GM21528 (cell line): ENCODE results near the gene NTRK2.

Experiments
- ATAC-seq: cut with Tn5 transposase; IDR thresholded peaks from one replicate; pipeline ENCODE4 v1.9.1; 2021; ENCODE audit warnings: mild to moderate bottlenecking, moderate library complexity; ENCODE audit not compliant: unreplicated experiment, low FRiP score

The NTRK2 gene

DNA sequence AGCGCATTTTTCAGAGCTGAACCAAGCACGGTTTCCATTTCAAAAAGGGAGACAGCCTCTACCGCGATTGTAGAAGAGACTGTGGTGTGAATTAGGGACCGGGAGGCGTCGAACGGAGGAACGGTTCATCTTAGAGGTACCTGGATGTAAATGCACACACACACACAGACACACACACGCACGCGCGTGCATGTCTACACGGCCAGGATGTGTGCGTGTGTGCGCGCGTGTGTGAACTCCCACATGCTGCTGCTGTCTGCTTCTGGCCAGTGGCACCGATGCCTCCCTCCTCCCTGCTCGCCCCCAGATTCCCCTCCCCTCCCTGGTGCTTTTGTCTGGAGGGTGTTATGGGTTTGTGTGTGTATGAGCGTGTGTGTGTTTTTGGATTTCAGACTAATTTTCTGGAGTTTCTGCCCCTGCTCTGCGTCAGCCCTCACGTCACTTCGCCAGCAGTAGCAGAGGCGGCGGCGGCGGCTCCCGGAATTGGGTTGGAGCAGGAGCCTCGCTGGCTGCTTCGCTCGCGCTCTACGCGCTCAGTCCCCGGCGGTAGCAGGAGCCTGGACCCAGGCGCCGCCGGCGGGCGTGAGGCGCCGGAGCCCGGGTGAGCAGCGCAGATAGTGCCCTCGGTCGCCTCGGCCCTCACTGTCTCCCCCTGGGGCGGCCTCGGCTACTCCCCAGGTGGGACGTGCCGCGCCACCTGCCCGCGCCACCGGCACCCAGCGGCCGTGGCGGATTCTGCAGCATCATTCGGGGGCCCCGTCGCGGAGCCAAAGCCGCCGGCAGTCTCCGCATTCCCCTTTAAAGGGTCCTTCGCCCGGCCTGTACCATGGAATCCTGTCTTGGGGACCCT is at the start of gene NTRK2:
NTRK2 (plus strand) TSS at position 442 of the 850 bp plus-strand sequence. CDS start 1,020 bp downstream, outside the sequence.
- ATAC-seq, result no peak

DNA sequence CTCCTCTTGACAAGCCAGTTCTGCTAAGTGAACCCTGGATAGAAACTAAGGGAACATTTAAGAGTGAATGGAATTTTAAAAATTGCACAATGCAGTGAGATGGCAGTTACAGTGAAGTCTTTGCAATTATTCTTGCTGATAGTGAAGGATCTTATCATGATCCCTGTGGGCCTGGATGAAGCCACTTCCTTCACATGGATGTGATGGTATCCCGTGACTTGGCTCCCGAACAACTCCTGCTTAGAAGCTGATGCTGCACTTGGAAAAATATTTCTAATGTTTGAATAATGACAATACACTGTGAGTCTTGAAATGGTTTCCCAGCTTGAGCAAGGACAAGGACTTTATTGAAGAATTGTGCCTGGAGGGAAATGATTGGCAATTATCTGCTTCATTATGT is 49.2 kb upstream of the NTRK2 start:
- no peak for ATAC-seq

GRCh38 chr9:84621811-84622210 is 47.7 kb upstream of the NTRK2 start:
- ATAC-seq, result no peak

DNA sequence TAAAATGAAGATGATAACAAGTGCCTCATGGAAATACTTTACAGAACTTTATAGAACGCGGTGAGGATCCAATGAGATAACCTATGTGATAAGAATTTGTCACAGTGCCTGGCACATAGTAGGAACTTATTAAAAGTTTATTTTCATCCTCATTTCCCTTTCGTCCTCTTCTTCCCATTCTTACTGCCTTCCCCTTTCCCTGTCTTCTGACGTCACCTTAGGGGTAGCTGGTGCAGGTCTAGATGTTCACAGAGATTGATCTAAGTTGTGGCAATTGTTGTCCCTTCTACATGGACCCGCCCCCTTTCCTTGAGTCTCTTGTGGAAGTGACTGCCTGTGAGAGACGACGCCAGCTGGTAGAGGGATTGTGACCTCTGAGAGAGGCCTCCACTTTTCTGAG is 46.5 kb upstream of the NTRK2 start:
- ATAC-seq, result no peak

DNA sequence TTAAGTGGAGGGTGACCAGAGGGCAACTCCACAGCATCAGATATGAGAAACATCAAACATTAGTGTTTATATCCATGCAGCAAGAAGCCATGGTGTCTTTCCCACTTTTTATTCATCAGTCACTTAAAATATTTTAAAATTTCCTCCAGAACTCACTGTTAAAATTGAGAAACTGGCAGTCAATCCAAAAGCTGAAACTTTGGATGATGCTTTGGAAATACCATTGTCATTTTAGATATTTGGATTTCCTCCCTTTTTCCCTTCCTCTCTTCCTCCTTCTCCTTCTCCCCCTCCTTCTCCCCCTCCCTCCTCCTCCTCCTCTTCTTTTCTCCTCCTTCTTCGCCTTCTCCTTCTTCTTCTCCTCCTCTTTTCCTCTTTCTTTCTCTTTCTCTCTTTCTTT is 33.1 kb upstream of the NTRK2 start:
- ATAC-seq, result no peak

DNA sequence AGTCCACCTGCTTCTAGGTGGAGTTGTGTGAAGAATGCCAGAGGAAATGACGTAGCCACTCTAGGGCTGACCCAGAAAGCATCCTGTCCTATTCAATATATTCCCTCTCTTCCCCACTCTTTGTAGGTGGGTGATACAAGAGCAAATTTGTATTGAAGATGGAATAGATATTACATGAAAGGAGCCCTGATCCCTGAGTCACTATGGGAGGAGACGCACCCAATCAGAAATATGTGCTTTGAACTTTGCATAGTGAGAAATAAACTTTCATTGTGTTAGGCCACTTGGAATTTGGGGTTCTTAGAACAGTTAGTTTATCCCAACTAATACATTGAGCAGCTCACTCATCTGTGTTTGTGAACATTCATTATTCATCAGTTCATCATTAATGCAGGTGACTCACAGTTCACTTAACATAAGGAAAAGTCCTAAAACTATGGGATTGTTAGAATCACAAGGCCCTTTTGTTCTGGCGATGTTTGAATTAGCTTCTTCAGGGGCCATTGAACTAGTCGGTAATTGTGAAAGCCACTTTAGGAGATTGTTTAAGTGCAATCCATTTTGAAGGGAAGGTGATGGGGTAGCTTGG is 26.9 kb upstream of the NTRK2 start:
- no peak for ATAC-seq

DNA sequence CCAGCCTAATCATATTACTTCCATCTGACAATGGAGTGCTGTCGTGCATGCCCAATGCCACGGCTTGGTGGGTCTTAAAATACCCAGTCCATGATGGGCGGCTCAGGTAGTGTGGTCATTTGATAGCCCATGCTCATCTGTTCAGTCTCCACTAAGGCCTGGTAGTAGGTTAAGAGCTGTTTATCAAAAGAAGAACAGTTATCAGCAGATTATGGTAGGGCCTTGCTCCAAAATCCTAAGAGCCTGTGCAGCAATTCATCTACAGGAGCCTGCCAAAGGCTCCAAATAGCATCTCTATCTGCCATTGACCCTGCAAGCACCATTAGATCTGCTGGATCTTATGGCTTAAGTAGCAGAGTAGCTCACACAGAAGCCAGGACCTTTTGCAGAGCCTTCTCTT is 21.8 kb upstream of the NTRK2 start:
- ATAC-seq, result no peak

- no peak for ATAC-seq
Measured at GRCh38 chr9:84652496-84653120, 16.9 kb upstream of the NTRK2 start.

DNA sequence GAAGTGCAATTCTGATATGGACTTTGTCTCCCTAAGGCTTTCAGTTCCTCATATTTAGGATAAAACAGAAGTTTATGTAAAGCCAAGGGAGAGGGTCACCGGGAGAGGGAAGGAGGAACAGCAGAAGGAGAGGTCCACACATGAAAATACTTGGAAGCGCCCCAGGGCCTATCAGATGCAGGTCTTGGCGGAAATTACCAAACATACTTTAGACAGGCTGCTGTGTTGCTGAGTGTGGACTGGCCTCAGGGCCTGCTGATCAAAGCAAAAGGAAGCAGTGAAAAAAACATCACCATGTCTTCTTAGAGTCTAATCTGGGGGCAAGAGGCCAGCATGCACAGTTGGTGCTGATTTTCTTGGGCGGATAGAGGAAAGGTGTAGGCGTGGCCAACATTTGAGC is 14.1 kb upstream of the NTRK2 start:
- ATAC-seq, result no peak

- no peak for ATAC-seq
Measured at GRCh38 chr9:84659313-84659712, 10.2 kb upstream of the NTRK2 start.

- no peak for ATAC-seq
Measured at GRCh38 chr9:84659773-84660172, 9.8 kb upstream of the NTRK2 start.

DNA sequence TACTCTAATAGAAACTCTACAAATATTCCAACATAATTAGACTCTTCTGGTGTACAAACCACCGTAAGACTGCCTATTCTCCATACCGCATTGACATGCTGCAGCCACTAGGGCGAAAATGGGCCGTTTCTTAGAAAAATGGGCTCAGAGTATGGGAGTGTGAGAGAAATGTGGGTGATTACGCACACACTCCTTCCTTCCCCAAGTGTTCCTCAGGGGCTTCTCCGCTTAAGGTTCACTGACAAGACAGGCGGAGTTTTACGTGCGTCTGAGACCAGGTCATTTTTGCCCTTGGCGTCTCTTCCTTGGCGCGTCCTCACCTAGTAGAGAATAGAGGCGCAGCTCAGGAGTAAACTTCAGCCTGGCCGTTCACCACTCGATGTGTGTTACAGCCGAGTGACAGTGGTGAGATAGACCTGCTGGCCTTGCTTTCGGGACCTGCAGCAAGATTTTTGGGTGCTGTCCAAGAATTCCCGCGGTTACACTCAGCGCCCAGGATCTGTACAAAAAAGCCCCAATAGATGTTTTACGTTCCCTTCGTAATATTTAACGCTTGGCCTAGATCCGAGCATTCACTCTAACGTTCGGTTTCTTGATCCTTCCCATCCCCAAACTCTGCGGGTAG is 1.8 kb upstream of the NTRK2 start:
- ATAC-seq, result no peak

GRCh38 chr9:84668196-84669012 is 1.1 kb upstream of the NTRK2 start:
- ATAC-seq, result peak; percentile 72

GRCh38 chr9:84669013-84669287 is 579 bp upstream of the NTRK2 start:
- ATAC-seq, result no peak

GRCh38 chr9:84670138-84671041 is 861 bp downstream of the NTRK2 start:
- no peak for ATAC-seq

DNA sequence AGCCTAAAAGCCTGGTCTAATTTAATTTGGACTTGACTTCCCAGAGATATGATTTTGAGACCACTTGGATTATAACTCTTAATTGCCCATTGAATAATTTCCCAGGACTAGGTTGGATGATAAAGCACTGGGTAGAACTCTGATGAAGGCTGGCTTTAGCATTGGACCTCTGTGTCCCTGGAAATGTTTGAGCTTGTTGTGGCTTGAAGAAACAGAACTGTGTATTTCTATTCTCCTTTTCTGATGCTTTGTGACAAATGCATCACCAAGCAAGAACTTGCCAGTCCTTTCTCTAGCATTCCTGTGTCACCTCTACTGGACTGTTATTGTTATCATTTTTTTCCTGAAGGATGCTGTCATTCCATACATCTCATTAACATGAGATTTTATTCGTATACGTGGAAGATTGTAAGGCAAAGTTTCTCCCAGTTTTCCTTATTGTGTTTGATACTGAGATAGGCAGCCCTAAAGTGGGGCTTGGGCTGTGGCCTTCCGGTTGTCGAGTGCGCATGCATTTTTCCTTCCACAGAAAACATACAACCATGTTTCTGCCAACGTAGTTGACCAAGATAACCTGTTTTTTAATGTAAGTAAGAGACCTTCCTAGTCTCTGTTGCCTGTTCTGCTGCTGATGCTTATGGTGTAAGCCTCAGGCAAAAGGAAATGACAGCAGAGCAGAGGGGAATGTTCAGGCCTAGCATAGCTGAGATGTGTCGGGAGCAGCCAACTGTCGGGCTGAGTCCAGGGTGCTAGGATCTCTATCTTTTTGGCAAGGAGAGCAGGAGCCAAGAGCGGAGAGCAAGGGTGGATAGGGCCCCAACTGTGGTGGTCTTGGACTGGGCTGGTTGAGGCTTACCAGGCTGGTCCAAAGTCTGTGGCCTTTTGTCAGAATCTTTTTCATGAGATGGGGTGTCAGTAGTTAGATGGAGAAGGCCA is 2.3 kb downstream of the NTRK2 start:
- no peak for ATAC-seq

DNA sequence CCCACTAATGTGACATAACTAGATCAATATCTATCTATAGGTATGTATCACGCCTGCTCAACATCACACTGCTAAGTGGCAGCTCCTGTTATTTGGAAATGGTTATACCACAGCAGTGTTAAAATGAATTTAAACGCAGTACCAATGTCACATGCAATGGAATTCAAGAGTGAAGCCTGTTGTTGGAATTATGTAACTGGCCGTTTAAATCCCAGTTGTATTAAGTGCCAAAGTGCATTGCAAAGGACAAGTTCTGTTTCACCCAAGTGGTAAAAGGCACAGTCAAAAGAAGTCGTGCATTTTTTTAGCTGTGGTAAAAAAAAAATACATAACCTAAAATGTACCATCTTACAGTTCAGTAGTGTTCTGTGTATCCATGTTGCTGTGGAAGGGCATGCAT is 4.3 kb downstream of the NTRK2 start:
- no peak for ATAC-seq

DNA sequence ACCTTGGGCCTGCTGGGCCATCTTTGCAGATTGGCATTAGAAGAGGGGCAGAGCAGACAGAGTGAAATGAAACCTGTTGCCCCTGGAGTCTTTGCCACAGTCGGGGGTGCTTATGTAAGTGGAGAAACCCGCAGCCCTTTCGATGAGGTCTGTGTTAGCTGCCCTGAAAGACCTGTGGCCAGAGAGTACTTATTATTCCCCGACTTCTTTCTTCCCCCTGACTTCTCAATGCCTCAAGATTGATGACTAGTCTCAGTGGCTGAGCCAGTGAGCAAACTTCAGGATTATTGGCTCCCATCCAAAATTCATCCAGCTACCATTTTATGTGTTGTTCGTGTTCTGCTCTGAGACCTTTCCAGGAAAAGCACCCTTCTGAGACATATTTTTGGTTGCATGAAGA is 7.6 kb downstream of the NTRK2 start:
- no peak for ATAC-seq

DNA sequence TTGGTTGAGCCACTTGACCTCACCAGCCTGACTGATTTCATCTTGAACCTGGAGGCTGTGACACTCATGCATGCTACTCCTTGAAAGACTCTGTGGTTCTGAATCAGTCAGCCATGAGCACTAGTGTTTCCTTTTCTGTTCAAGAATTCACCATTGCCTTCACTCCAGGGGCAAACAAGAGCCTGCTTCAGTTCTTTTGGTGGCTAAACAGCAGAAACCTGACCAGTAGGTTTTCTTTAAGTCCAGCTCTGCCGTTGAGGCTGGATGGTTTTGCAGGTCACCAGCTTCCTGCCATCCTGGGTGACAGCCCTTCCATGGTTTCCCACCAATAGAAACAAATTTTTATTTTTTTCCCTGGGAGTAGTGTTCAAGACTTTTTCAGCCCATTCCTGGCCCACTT is 10.0 kb downstream of the NTRK2 start:
- no peak for ATAC-seq
